HL-60/S4 treated with retinoic acid at 250 ng/mL for 4 days and 3 days (cell line): ENCODE measurements around the gene GSK3B.
"Not testable (repeated sequence)": the region's sequence is repeated elsewhere in the genome, so short reads cannot be mapped to it uniquely, and the experiment has no call there.

Experiments
- in situ Hi-C: fragments of 300-500 bp; cut with MboI; formaldehyde crosslinking; loops from 2 replicates; pipeline ENCODE4 v1.7.0; 2022; ENCODE audit warnings: low sequenced_read_pairs

The GSK3B gene

DNA sequence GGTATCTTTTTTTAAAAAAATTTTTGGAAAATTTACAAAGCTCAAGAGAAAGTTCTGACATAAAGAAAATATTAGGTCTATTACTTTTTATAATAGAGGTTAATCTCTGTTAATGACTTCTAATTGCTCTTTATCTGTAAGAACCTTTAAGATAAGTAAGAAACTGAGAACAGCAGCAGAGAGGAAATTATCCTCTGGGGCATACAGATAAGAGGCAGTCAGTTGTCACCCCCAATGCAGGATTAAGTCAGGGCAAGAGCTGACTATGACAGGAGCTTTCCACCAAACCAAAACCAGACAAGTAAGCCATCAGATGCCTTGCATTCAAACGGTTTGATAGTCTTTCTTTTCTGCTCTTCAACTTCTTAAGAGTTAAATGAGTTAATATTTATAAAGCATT lies 149.0 kb downstream of the GSK3B start:
- in situ Hi-C loops, result no loop called here

DNA sequence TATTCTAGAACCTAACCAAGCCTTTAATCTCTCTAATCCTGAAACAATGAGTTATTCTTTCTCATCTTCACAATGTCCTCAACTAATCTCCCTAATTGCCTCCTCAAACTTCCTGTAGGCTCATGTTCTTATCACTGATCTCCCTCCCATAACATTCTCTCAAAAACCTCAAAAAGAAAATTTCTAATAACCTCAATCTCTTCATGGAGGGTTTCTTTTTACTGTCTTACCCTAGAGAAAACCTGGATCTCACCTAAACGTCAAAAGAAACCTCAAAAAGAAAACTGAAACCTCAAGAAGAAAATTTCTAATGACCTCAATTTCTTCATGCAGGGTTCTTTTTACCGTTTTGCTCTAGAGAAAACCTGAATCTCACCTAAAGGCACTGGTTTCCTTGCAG lies 150.2 kb downstream of the GSK3B start:
- in situ Hi-C loops, result no loop called here

DNA sequence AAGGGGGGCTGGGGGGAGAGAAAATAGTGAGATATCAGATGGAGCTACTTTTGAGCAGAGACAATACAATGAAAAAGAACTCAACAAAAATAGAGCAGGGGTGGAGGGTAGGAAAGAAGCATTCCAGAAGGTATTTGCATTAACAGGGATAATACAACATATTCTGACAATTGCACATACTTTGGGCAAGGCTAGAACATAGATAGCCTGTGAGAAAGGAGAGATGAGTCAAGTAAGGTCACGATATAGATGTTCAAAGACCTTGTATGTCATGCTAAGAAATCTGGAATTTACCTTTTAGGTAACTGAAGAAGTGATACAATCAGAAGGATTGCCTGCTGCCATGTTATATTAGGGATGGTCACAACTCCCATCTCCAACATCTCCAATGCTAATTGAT lies 155.2 kb downstream of the GSK3B start:
- in situ Hi-C loops, result no loop called here

DNA sequence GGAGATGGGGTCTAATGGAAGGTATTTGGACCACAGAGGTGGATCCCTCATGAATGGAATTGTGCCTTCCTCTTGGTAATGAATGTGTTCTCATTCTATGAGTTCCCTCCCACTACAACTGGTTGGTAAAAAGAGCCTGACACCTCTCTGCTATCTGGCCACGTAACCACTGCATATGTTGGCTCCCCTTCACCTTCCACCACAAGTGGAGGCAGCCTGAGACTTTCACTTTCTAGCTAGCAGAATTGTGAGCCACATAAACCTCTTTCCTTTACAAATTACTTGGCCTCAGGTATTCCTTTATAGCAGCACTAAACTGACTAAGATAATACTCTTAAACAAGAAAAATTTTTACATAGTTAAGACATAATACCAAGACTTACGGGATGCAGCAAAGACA lies 157.0 kb downstream of the GSK3B start:
- in situ Hi-C loops, result no loop called here

DNA sequence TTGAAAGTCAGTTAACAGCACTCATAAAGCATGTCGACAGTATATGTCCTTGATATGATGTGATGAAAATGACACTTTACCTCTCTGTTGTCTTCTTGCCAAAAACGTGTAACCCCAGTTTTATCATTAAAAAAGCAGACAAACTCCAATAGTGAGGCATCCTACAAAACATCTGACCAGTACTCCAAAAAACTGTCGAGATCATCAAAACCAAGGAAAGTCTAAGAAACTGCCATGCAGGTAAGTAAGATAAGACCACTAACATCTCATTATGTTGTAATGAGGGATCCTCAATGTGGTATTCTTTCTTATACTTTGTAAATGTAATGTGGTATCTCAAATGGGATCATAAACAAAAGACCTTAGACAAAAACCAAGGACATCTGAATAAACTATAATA lies 160.0 kb downstream of the GSK3B start:
- in situ Hi-C loops, result no loop called here

DNA sequence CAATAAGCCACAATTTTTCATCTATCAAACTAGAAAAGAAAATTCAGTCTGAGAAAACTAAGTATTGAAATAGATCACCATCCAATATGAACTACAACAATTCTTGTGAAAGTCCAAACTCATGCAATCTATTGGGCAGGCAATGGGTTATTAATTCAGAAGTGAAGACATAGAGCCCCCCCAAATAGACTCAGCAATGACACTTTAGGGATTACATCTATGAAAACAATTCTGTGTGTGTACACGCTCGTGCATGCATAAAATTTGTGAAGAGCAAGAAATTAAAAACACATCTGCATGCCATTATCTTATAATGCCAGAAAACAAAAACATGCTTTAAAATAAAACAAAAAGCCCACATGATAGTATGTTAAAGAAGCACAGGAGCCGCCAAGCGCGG lies 161.0 kb downstream of the GSK3B start:
- in situ Hi-C loops, result no loop called here

DNA sequence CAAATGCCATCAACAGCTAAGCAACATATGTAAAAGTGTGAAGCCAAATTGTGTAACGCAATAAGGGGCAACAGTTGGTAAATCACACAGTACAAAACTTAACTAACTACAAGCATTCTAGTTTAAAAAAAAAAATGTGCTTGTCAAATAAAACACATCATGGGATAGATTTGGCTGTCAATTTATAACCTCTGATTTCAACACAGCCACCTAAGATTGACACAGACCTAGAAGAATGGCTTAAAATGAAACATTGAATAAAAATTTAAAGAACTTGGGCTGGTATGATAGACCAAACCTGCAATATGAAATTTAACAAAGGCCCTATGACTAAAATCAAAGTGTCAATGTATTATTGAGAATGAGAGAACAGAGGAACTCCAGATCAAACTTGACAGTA lies 164.0 kb downstream of the GSK3B start:
- in situ Hi-C loops, result no loop called here

DNA sequence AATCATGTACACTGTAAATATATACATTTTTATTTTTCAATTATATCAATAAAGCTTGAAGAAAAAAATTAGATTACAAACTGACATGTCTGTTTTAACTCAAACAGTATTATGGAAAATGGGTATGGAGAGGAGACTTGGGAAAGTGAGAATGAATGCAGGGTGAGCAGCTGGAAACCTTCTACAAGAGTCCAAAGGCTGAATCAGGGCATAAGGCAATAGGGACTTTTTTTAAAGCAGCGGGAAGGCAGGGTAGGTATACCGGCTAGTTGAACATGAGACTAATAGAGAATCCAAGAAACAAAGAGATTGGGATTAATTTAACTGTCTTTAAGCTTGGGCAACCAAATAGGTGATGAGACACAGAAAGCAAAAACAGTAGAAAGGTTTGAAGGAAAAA lies 167.1 kb downstream of the GSK3B start:
- in situ Hi-C loops, result no loop called here

DNA sequence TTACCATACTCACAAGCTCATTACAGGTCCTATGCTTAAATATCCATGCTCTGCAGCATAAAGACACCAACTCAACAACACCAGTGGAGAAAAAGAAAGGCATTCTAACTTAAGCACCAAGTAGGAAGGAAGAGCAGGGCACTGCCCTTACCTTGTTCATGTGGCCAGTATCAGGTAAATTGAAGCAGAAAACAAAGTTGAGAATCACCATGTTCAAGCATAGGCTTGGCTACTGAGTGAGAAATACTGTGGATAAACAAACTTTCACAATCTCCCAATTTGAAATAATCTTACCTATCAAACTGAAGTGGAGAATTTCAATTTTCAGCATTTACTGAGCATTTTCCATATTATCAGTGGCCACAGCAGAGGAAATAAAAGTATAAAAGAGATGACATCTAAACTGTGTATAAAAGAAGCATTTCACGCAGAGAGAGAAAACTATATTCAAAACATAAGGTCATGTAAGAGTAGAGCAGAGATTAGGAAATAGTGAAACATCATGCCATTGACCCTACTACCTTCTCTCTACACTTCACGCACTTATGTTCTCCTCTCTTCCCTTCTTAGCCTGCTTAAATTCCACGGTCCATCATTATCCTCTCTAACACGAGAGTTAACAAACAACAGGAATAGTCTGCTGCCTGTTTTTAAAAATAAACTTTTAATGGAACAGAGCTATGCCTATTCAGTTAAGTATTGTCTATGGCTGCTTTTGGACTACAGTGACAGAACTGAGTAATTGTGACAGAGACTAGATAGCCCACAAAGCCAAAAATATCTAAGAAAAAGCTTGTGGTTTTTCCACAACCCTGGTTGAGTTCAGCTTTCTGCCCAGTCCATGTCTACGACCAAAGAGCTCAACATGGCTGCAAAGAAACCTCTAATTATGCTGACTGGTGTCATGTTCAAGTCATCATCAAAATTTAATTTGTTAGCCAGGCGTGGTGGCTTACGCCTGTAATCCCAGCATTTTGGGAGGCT lies 169.8 kb downstream of the GSK3B start:
- in situ Hi-C loops, result no loop called here

DNA sequence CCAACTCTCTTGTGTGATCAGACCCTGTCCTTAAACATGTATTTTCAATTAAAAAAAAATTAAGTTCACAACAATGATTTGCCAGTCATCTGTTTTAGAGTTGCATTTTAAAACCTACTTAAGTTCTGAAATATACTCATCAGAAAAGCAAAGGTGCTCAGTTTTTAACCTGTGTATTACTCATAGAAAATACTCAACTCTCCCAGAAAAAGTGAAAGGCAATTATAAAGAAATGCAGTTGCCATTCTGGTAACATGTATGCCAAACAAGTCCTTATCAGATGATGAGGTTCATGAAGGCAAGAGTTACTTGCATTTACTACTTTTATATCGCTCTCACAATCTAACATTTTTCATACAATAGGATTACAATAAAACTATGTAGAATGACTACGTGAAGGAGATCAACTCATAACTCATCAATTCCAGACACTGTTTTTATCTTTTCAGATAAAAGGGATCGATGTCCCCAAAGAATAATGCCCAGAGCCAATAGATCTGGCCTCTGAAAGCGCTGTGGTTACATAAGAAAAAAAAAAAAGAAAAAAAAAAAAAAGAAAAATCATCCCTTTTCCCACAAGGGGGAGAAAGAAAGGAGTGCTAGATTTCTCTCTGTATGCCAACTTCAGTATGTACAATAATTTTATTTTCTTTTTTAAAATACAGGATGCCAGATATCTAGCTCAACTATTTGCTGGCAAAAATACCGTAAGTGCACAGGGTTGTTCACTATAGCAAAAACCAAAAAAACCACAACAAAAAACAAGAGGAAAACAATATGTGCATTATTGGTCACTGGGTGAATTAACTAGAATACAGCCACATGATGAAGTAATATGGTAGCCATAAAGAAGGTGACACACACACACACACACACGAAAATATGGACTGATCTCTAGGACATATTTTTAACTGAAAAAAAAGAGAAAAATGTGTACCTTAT lies 175.0 kb downstream of the GSK3B start:
- in situ Hi-C loops, result no loop called here

DNA sequence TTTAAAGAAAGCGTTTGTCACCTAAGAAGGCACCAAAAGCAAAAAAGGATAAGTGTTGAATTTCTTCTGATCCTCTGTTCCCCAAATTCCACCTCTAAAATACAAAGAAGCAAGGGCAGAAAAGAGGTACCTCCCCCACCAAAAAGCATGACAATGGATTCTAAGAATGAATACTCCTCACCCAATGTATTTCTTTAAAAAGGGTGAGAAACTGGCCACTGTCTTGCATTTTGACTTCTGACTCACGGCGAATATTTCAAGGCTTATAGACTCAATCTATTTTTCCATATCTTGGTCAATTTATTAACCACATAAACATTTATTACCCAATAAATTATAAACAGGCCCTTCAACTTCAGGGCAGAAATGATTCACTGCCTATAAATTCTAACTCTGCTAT lies 181.2 kb downstream of the GSK3B start:
- in situ Hi-C loops, result no loop called here

DNA sequence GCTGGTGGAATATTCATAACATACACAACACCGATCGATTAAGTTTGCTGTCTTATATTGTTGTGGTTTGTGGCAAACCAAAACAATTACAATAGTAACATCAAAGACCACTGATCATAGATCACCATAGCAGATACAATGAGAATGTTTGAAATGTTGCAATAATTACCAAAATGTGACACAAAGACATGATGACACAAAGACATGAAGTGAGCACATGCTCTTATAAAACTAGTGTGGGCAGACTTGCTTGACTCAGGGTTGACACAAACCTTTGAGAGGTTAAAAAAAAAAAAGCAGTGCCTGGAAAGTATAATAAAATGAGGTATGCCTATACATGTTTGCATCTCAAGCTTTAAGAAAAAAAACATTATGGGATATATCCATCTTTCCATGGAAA lies 182.0 kb downstream of the GSK3B start:
- in situ Hi-C loops, result no loop called here

DNA sequence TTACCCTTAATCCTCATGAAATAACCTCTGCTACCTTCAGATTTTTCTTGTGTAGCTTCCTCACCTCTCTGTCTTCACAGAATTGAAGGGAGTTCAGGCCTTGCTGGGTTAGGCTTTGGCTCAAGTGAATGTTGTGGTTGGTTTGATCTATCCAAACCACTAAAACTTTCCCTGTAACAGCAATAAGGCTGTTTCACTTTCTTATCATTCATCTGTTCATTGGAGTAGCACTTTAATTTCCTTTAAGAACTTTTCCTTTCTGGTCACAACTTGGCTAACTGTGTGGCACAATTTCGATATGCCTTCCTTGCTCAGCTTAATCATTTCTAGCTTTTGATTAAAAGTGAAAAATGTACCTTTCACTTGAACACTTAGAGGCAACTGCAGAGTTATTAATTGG lies 182.5 kb downstream of the GSK3B start:
- in situ Hi-C loops, result no loop called here

DNA sequence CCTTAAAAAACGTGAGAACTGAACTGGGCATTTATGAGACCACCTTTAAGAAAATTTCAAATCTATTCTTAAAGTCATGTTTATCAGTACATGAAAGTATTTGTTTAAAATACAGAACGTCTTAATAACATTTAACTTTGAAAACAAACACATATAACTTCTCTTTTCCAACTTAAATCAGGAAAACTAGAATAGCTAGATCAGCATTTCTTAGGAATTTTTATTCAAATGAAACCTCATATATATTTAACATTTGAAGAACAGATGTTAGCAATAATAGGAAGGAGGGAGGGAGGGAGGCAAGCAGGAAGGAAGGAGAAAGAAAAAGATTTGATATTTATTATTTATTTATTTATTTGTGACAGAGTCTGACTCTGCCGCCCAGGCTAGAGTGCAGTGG lies 192.2 kb downstream of the GSK3B start:
- in situ Hi-C loops, result no loop called here

DNA sequence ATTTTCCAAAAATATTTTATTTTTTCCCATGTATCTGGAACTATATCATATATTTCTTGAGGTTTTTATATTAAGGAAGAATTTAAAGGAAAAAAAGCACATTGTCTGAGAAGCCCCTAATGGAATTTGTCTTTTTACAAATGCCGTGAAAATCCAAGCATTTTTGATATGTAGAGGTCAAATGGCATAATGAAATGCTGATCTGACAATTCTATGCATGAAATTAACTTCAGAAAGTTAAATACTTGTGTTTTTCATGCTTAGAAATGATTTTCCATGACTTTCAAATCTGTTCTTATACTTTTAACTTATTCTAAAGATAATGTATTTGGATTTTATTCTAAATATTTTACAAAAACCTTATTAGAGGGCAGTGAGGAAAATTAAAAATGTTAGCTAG lies 193.1 kb downstream of the GSK3B start:
- in situ Hi-C loops, result no loop called here

DNA sequence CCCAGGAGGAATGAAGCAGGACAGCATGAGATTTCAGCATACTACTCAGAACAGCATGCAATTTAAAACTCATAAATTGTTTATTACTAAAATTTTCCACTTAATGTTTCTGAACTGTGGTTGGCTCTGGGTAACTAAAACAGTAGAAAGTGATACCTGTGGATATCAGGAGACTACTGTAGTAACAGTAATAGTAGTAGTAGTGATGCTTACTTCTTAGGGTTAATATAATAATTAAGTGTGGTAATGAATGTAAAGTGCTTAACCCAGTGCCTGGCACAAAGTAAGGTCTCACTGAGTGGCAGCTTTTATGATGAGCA lies 195.1 kb downstream of the GSK3B start:
- in situ Hi-C loops, result no loop called here

DNA sequence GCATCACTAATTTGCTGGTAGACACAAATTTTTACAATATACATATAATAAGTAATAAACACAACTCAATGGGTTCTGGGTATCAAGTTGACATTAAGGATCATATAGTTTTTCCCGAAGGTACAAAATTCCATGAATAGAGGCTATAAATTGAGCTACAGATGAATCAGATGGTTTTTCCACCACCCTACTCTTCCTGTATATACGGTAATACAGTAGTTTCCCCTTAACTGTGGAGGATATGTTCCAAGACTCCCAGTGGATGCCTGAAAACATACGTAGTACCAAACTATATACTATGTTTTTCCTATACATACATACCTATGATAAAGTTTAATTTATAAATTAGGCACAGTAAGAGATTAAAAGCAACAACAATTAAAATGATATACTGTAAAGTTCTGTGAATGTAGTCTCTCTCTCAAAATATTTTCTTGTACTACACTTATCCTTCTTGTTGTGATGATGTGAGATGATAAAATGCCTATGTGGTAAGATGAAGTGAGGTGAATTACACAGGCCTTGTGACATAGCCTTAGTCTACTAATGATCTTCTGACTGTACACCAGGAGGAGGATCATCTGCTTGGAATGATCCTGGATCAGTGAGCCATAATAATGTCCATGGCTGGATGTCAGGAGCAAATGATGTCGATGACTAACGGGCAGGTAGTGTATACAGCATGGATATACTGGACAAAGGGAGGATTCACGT lies 195.6 kb downstream of the GSK3B start:
- in situ Hi-C loops, result no loop called here

DNA sequence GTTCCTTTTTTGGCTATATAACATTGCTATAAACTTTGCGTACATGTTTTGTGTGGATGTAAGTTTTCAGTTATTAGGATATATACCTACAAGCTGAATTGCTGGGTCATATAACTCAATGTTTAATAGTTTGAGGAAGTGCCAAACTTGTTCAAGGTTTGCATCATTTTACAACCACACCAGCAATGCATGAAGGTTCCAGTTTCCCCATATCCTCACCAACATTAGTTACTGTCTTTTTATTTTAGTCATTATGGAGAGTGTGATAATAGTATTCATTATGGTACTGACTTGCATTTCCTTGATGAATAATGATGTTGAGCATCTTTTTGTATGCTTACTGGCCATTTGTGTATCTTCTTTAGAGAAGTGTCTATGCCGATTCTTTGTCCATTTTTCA lies 200.1 kb downstream of the GSK3B start:
- in situ Hi-C loops, result no loop called here

DNA sequence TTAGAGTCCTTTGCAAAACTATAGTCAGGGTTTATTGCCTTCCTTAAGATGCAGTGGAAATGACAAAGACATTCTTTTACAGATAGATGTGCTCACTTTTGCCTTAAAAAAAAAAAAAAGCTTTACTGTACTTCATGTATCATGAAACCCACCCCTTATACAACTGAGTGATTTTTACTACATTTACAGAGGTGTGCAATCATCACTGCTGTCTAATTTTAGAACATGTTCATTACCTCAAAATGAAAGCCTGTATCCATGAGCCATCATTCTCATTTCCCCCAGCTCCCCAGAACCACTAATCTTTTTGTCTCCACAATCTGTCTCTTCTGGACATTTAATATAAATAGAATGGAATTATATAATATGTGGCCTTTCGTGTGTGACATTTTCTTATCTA lies 200.5 kb downstream of the GSK3B start:
- in situ Hi-C loops, result no loop called here

DNA sequence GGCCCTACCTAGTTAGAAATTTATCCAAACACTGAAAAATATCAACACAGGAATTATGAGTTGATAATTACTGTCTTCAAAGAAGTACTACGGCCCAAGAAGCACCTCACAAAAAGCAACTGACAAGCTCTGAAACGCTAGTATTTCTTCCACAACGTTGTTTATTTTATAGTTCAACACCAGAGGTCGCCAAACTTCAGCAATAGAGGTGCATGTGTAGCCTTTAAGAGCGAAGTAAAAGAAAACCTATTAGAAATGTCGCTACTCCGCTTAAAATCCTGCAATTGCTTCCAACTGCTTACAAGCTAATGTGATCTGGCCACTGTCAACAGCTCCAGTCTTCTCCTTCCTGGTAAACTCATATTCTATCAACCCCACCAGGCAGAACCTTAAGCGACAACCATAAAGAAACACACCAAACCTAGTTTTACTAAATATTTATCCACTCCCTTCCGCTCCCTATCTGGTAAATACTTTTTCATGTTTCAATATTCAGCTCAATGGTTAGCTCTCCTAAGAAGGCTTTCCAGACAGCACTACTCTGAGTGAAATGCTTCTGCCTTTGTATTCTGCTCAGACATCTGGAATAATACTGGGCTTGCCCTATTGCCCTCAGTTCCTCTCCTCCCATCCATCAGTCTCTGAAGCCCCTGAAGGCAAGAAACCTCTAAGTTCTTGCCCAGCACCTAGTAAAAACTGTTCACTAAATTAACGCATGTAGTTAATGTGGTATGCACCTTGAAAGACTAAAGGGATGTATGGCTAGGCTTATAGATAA lies 202.1 kb downstream of the GSK3B start:
- in situ Hi-C loops, result no loop called here

DNA sequence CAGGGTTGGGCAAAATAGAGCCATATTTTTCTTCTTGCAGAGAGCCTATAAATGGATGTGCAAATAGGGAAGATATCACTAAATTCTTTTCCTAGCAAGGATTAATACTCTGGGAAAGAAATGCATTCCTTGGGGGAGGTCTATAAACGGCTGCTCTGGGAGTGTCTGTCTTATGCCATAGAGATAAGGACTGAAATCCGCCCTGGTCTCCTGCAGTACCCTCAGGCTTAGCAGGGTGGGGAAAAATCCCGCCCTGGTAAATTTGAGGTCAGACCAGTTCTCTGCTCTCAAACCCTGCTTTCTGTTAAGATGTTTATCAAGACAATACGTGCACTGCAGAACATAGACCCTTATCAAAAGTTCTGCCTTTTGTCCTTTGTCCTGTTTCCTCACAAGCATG lies 205.6 kb downstream of the GSK3B start:
- in situ Hi-C loops, result not testable (repeated sequence)
